Keratinocyte (primary cell): ENCODE measurements around the gene KCNT2. TPM values are rescaled to one million over a fixed set of nuclear protein-coding genes. Genes with fewer than 3 reads are reported as not detected.

Source experiments
- DNase-seq: peaks from one replicate; pipeline ENCODE4 v3.0.0-alpha.2; 2011; ENCODE audit warnings: low read depth, missing footprints, low spot score
- FAIRE-seq: peaks from 2 replicates; lab custom pipeline; 2011; peaks lifted over from hg19 to GRCh38; lab: Jason Lieb, UNC
- H2AFZ ChIP-seq: 2 replicates; pipeline ENCODE4 v1.6.0; 2012; ENCODE audit warnings: low read length, control low read depth, inconsistent platforms; ENCODE audit not compliant: control insufficient read depth
- H3K27ac ChIP-seq: 2 replicates; pipeline ENCODE4 v1.5.1; 2011; ENCODE audit warnings: low read length; ENCODE audit not compliant: control insufficient read depth, insufficient read depth
- H3K27me3 ChIP-seq: 3 replicates; pipeline ENCODE4 v1.6.0; 2011; ENCODE audit warnings: low read length; ENCODE audit not compliant: control insufficient read depth, insufficient read depth; ENCODE audit errors: extremely low read depth
- H3K36me3 ChIP-seq, 2 experiments: 2 replicates in 1 of 2; 3 replicates in 1 of 2; pipeline ENCODE4 v1.5.1; 2011; ENCODE audit warnings: low read length in 2 of 2, mild to moderate bottlenecking in 1 of 2; ENCODE audit not compliant: control insufficient read depth in 2 of 2, insufficient read depth in 2 of 2; ENCODE audit errors: extremely low read depth in 1 of 2
- H3K4me1 ChIP-seq: 3 replicates; pipeline ENCODE4 v1.5.1; 2011; ENCODE audit warnings: low read length; ENCODE audit not compliant: control insufficient read depth, insufficient read depth; ENCODE audit errors: extremely low read depth
- H3K4me2 ChIP-seq: 3 replicates; pipeline ENCODE4 v1.6.0; 2011; ENCODE audit warnings: low read depth, low read length; ENCODE audit not compliant: control insufficient read depth, insufficient read depth; ENCODE audit errors: extremely low read depth
- H3K4me3 ChIP-seq, 3 experiments: fragments of 200-600 bp in 1 of 3; sonication (generic) in 1 of 3; 2 replicates in 2 of 3; 3 replicates in 1 of 3; pipeline ENCODE4 v1.5.1; 2011 to 2016; ENCODE audit warnings: low read length in 3 of 3, mild to moderate bottlenecking in 3 of 3, control low read depth in 2 of 3, inconsistent platforms in 1 of 3, low read depth in 1 of 3, mixed read lengths in 1 of 3, mixed run types in 1 of 3, moderate library complexity in 1 of 3; ENCODE audit not compliant: control insufficient read depth in 2 of 3, insufficient read depth in 2 of 3; ENCODE audit errors: extremely low read depth in 1 of 3
- H3K79me2 ChIP-seq: 2 replicates; pipeline ENCODE4 v1.6.0; 2012; ENCODE audit warnings: low read length; ENCODE audit not compliant: control insufficient read depth, insufficient read depth
- H3K9ac ChIP-seq: 3 replicates; pipeline ENCODE4 v1.6.0; 2011; ENCODE audit warnings: low read length; ENCODE audit not compliant: control insufficient read depth, insufficient read depth; ENCODE audit errors: extremely low read depth
- H3K9me1 ChIP-seq: 3 replicates; pipeline ENCODE4 v1.6.0; 2011; ENCODE audit warnings: low read length; ENCODE audit not compliant: control insufficient read depth, insufficient read depth; ENCODE audit errors: extremely low read depth
- H3K9me3 ChIP-seq: 2 replicates; pipeline ENCODE4 v1.5.1; 2012; ENCODE audit warnings: low read depth, low read length; ENCODE audit not compliant: control insufficient read depth
- H4K20me1 ChIP-seq: 3 replicates; pipeline ENCODE4 v1.6.0; 2011; ENCODE audit warnings: low read length; ENCODE audit not compliant: control insufficient read depth, insufficient read depth; ENCODE audit errors: extremely low read depth
- CTCF ChIP-seq, 3 experiments: IDR thresholded peaks in 1 of 3; conservative IDR thresholded peaks in 1 of 3; optimal IDR thresholded peaks in 1 of 3; 2 replicates in 2 of 3; 3 replicates in 1 of 3; pipeline versions ENCODE3 to v1.5.1; 2011; ENCODE audit warnings: low read length in 3 of 3, mild to moderate bottlenecking in 3 of 3, moderate library complexity in 2 of 3, control low read depth in 1 of 3, inconsistent platforms in 1 of 3; ENCODE audit not compliant: insufficient read depth in 2 of 3; ENCODE audit errors: extremely low read depth in 1 of 3
- EZH2 ChIP-seq: IDR thresholded peaks from one replicate; pipeline ENCODE4 v1.6.1; 2012; ENCODE audit warnings: inconsistent platforms, mild to moderate bottlenecking, low read length, moderate library complexity
- dilution Hi-C: fragments of 300-500 bp; cut with MboI; formaldehyde crosslinking; loops from one replicate; pipeline ENCODE4 v1.7.0; 2020; ENCODE audit warnings: low sequenced_read_pairs; ENCODE audit not compliant: extremely low pct_ligation_motif_present
- polyA plus RNA-seq, 5 experiments: library from polyadenylated mRNA; depleted of rRNA in 3 of 5; stranded (reverse) in 3 of 5; stranded (forward) in 1 of 5; unstranded in 1 of 5; fragments of >200 nt; gene quantifications; 1 replicate in 1 of 5; 2 replicates in 3 of 5; 3 replicates in 1 of 5; pipeline versions ENCODE4 v1.2.1 to v1.2.3, GENCODE V29; 2011 to 2012; ENCODE audit warnings: missing spikeins in 2 of 5, low read depth in 1 of 5, low replicate concordance in 1 of 5

Gene KCNT2
- polyA plus RNA-seq, 1 donor (not counting 4 experiments of a cell fraction or from before 2014, with no cell fraction given), result not detected

- H3K27me3 ChIP-seq, result no peaks in the 10 kb centered on the region
- no peak overlapping the region for H3K4me3 ChIP-seq
- dilution Hi-C loops, result no loop called here
- TF ChIP-seq CTCF (optimal IDR thresholded peaks at IDR 0.05 in 1 of 3, IDR thresholded peaks at IDR 0.05 in 1 of 3, conservative IDR thresholded peaks at IDR 0.05 in 1 of 3; ENCODE audit: extremely low read depth in 1 of 3, insufficient read depth in 2 of 3, low read length in 3 of 3) (no peak), EZH2 (no peak)
- H2AFZ ChIP-seq, result no peak overlapping the region
- no peaks in the 10 kb centered on the region for H3K36me3 ChIP-seq
- no peak for DNase-seq
- H3K9me3 ChIP-seq, result no peaks in the 10 kb centered on the region
- no peak overlapping the region for H3K27ac ChIP-seq
- H3K9me1 ChIP-seq, result no peaks in the 10 kb centered on the region
- FAIRE-seq, result no peak
- H4K20me1 ChIP-seq, result no peaks in the 10 kb centered on the region
- H3K4me2 ChIP-seq, result no peak overlapping the region
- H3K79me2 ChIP-seq, result no peaks in the 10 kb centered on the region
- H3K9ac ChIP-seq, result no peak overlapping the region
- no peaks in the 10 kb centered on the region for H3K4me1 ChIP-seq
Observed at GRCh38 chr1:196193896-196194559, 414.2 kb downstream of the KCNT2 start.

- Histone ChIP-seq H3K4me2 (no peak overlapping the region), H3K79me2 (no peaks in the 10 kb centered on the region), H3K9me1 (no peaks in the 10 kb centered on the region), H3K9ac (no peak overlapping the region), H2AFZ (no peak overlapping the region), H3K9me3 (no peaks in the 10 kb centered on the region), H4K20me1 (no peaks in the 10 kb centered on the region), H3K36me3 (no peaks in the 10 kb centered on the region), H3K4me3 (no peak overlapping the region), H3K27me3 (no peaks in the 10 kb centered on the region), H3K4me1 (peaks cover 16% of the 10 kb centered on the region), H3K27ac (no peak overlapping the region)
- TF ChIP-seq CTCF (optimal IDR thresholded peaks at IDR 0.05 in 1 of 3, IDR thresholded peaks at IDR 0.05 in 1 of 3, conservative IDR thresholded peaks at IDR 0.05 in 1 of 3; ENCODE audit: extremely low read depth in 1 of 3, insufficient read depth in 2 of 3, low read length in 3 of 3) (no peak), EZH2 (no peak)
- DNase-seq (no peak), FAIRE-seq (no peak)
- dilution Hi-C loops, result no loop called here
Observed at GRCh38 chr1:196183941-196184340, 424.3 kb downstream of the KCNT2 start.
